ENCODE data around the gene RHBDL1. TPM values are rescaled to one million over a fixed set of nuclear protein-coding genes. Genes with fewer than 3 reads are reported as not detected.

Gene RHBDL1
- total and polyA plus RNA-seq, 2 of the 8 experiments (the other 6 are each of a cell fraction or from before 2014, with no cell fraction given), result 4.0 to 8.1 TPM

- H3K18ac ChIP-seq (ENCODE audit: extremely low read depth, low read length), result no peak overlapping the region
- FAIRE-seq, result no peak
- H4K5ac ChIP-seq (ENCODE audit: insufficient read length, low read depth, low read length), result no peak overlapping the region
- no peaks in the 10 kb centered on the region for H3K9me3 ChIP-seq (ENCODE audit: insufficient read depth in 2 of 2, low read depth in 1 of 2, low read length in 1 of 2)
- peak overlapping the region; percentile 65 for H4K8ac ChIP-seq (ENCODE audit: extremely low read depth, insufficient read depth, low read length)
- no peak overlapping the region for H2AFZ ChIP-seq (ENCODE audit: low read length)
- no peak overlapping the region for H3K4me2 ChIP-seq (ENCODE audit: insufficient read depth in 1 of 2, low read depth in 2 of 2, low read length in 2 of 2)
- H4K20me1 ChIP-seq (replicated peaks in 1 of 2; ENCODE audit: control insufficient read depth in 1 of 2, insufficient read depth in 2 of 2, low read length in 2 of 2), result peaks cover 4 to 29% of the 10 kb centered on the region in 2 experiments
- peaks cover 15% of the 10 kb centered on the region for H3K23me2 ChIP-seq (ENCODE audit: low read depth, low read length)
- H4K91ac ChIP-seq (replicated peaks; ENCODE audit: insufficient read length, low read length), result peak overlapping the region; percentile 44
- CTCF ChIA-PET (ENCODE audit: partially characterized antibody), result interaction anchor here (0.7 to 2.3 kb wide), 12 partner anchors 10 to 123 kb away, joined by 3 to 11 read pairs (median 4); partner anchors contain the start of genes RHOT2 and WDR24
- no peak overlapping the region for H3K56ac ChIP-seq (replicated peaks; ENCODE audit: insufficient read length, low read depth, low read length)
- TF ChIP-seq TAF1 (IDR thresholded peaks at IDR 0.05; ENCODE audit: low read depth, low read length) (no peak), YY1 (IDR thresholded peaks at IDR 0.05; ENCODE audit: low read depth, low read length) (no peak), RNF2 (IDR thresholded peaks at IDR 0.05; ENCODE audit: borderline replicate concordance, low read depth, low read length, missing control alignments, poor library complexity, severe bottlenecking) (no peak), CHD2 (IDR thresholded peaks at IDR 0.05; ENCODE audit: low read length) (no peak), NRF1 (IDR thresholded peaks at IDR 0.05; ENCODE audit: low read depth, low read length) (no peak), KDM1A (IDR thresholded peaks at IDR 0.05; ENCODE audit: borderline replicate concordance, low read length) (no peak), GTF2F1 (IDR thresholded peaks at IDR 0.05; ENCODE audit: borderline replicate concordance, low read depth, low read length) (no peak), CREB1 (IDR thresholded peaks at IDR 0.05) (no peak), CBX5 (IDR thresholded peaks at IDR 0.05; ENCODE audit: low read depth, low read length) (no peak), SIRT6 (IDR thresholded peaks at IDR 0.05; ENCODE audit: low read length) (no peak), SUZ12 (IDR thresholded peaks at IDR 0.05; ENCODE audit: low read length) (no peak), TBP (IDR thresholded peaks at IDR 0.05; ENCODE audit: low read depth, low read length) (no peak), BACH1 (IDR thresholded peaks at IDR 0.05; ENCODE audit: low read length) (no peak)
- peak overlapping the region; percentile 63; the same call in 1 of the 2 replicates for H2BK5ac ChIP-seq (ENCODE audit: low read depth, low read length)
- DNase-seq (ENCODE audit: low read depth in 1 of 2, low spot score in 2 of 2), result no peak
- no peak overlapping the region for H3K4me3 ChIP-seq (ENCODE audit: extremely low read depth in 1 of 4, insufficient read depth in 2 of 4, low read depth in 3 of 4, low read length in 4 of 4)
- no peak overlapping the region for H3K9ac ChIP-seq (replicated peaks in 1 of 4; ENCODE audit: extremely low read depth in 1 of 4, low read depth in 3 of 4, low read length in 3 of 4)
- H2BK12ac ChIP-seq (ENCODE audit: low read depth, low read length), result peak overlapping the region; percentile 75; the same call in 1 of the 2 replicates
- H2BK15ac ChIP-seq (ENCODE audit: low read length), result peak overlapping the region; percentile 99; the same call in 1 of the 2 replicates
- peaks cover 7 to 18% (median 13%) of the 10 kb centered on the region in 4 experiments for H3K36me3 ChIP-seq (ENCODE audit: control insufficient read depth in 2 of 4, insufficient read depth in 4 of 4, low read length in 3 of 4)
- POLR2A ChIA-PET (ENCODE audit: partially characterized antibody), result interaction anchor here (1.0 to 13.3 kb wide), 13 partner anchors 11 to 1282 kb away, joined by 3 to 214 read pairs (median 4); partner anchors contain the start of genes ANTKMT, CHTF18, RHOT2 and RPUSD1
- H3K79me1 ChIP-seq (ENCODE audit: low read depth, low read length), result peaks cover 6% of the 10 kb centered on the region; the same call in 1 of the 2 replicates
- peaks cover 0 to 2% (median 0%) of the 10 kb centered on the region in 4 experiments; a peak in 2 of 7 replicates for H3K27me3 ChIP-seq (replicated peaks in 1 of 4; ENCODE audit: control insufficient read depth in 3 of 4, extremely low read depth in 1 of 4, insufficient read depth in 3 of 4, low read length in 3 of 4)
- H3K4ac ChIP-seq (replicated peaks; ENCODE audit: insufficient read length, low read depth, low read length), result no peak overlapping the region
- H3K79me2 ChIP-seq (ENCODE audit: control insufficient read depth in 1 of 2, insufficient read depth in 2 of 2, low read length in 2 of 2), result peaks cover 0 to 12% of the 10 kb centered on the region in 2 experiments; a peak in 1 of 4 replicates
- H2BK120ac ChIP-seq (replicated peaks; ENCODE audit: low read depth, low read length), result no peak overlapping the region
- no peak overlapping the region for H3K14ac ChIP-seq (ENCODE audit: insufficient read length)
- no peak overlapping the region; the same call in 1 of the 2 replicates for H3K27ac ChIP-seq (ENCODE audit: low read depth, low read length)
- H3K23ac ChIP-seq (ENCODE audit: insufficient read length), result no peak overlapping the region
- H2AK5ac ChIP-seq (ENCODE audit: low read depth, low read length), result 0 out of 2 replicates have a peak overlapping the region, but pooled peaks have one; percentile 7
- peaks cover 0 to 41% (median 32%) of the 10 kb centered on the region in 4 experiments; a peak in 6 of 7 replicates for H3K4me1 ChIP-seq (replicated peaks in 1 of 4; ENCODE audit: control insufficient read depth in 3 of 4, insufficient read depth in 4 of 4, low read length in 3 of 4)
- no peak overlapping the region for H2BK20ac ChIP-seq (ENCODE audit: low read length)
- WGBS, 2 experiments (ENCODE audit: extremely low coverage in 1 of 2, insufficient coverage in 1 of 2, insufficient read length in 1 of 2, insufficient replicate concordance in 2 of 2, low coverage in 1 of 2, low lambda C conversion rate in 2 of 2, missing lambda C conversion rate in 1 of 2), result 92% methylated on average over 21 of the region's 21 CpGs; no CpG with 5 or more reads in 1 of the 2 experiments
Measured at GRCh38 chr16:678209-678857, 2.9 kb downstream of the RHBDL1 start.
